GM12873 (cell line): Measurements from ENCODE around the gene ELFN2.

Experiments
- CTCF ChIP-seq: IDR thresholded peaks from 2 replicates; pipeline ENCODE4 v1.5.1; 2012; ENCODE audit warnings: low read depth, mild to moderate bottlenecking, moderate library complexity, low read length, control low read depth; ENCODE audit not compliant: insufficient read depth; ENCODE audit errors: missing control alignments

The ELFN2 gene

GRCh38 chr22:37386441-37386840 is 40.8 kb downstream of the ELFN2 start:
- no peak for TF ChIP-seq CTCF

GRCh38 chr22:37384691-37385090 is 42.6 kb downstream of the ELFN2 start:
- TF ChIP-seq CTCF, result no peak

- TF ChIP-seq CTCF, result no peak
Observed at GRCh38 chr22:37383341-37383740, 43.9 kb downstream of the ELFN2 start.

GRCh38 chr22:37381489-37381888 is 45.8 kb downstream of the ELFN2 start:
- TF ChIP-seq CTCF, result no peak

- no peak for TF ChIP-seq CTCF
Observed at GRCh38 chr22:37379722-37380121, 47.6 kb downstream of the ELFN2 start.

GRCh38 chr22:37379085-37379484 is 48.2 kb downstream of the ELFN2 start:
- TF ChIP-seq CTCF, result no peak

GRCh38 chr22:37378642-37379058 is 48.6 kb downstream of the ELFN2 start:
- TF ChIP-seq CTCF, result no peak
